ENCODE data around the gene ALLC.

ALLC gene

GRCh38 chr2:3661149-3661660 lies 3.2 kb downstream of the ALLC start:
- TF ChIP-seq EZH2phosphoT487 (conservative IDR thresholded peaks at IDR 0.05; ENCODE audit: low read length) (no peak), CTCF (IDR thresholded peaks at IDR 0.05; ENCODE audit: insufficient read depth, low read length, poor library complexity, severe bottlenecking) (no peak)
- no peaks in the 10 kb centered on the region for H3K27me3 ChIP-seq (ENCODE audit: low read length)
- H3K27ac ChIP-seq (ENCODE audit: low read depth, low read length) = no peak overlapping the region
- no peaks in the 10 kb centered on the region for H4K20me1 ChIP-seq (ENCODE audit: low read depth, low read length)
- H3K9me3 ChIP-seq (ENCODE audit: insufficient read depth, low read length) = no peaks in the 10 kb centered on the region
- no peak overlapping the region for H3K9ac ChIP-seq (ENCODE audit: low read length)
- no peaks in the 10 kb centered on the region for H3K36me3 ChIP-seq (ENCODE audit: low read length)
- H3K79me2 ChIP-seq (ENCODE audit: insufficient read depth, low read length) = no peaks in the 10 kb centered on the region
- no peak overlapping the region for H3K4me2 ChIP-seq (ENCODE audit: low read depth, low read length, poor library complexity, severe bottlenecking)
- no peak overlapping the region for H3K4me3 ChIP-seq (ENCODE audit: insufficient read depth, low read length, poor library complexity, severe bottlenecking)
- no peaks in the 10 kb centered on the region for H3F3A ChIP-seq (ENCODE audit: insufficient read depth)
- H3K9me2 ChIP-seq (replicated peaks; ENCODE audit: insufficient read depth, low read length) = no peaks in the 10 kb centered on the region
- H2AFZ ChIP-seq (ENCODE audit: low read depth, low read length, severe bottlenecking) = no peak overlapping the region

- Histone ChIP-seq H3K36me3 (ENCODE audit: low read length) (no peaks in the 10 kb centered on the region), H4K20me1 (ENCODE audit: low read depth, low read length) (no peaks in the 10 kb centered on the region), H3K9ac (ENCODE audit: low read length) (no peak overlapping the region), H3K9me2 (replicated peaks; ENCODE audit: insufficient read depth, low read length) (no peaks in the 10 kb centered on the region), H2AFZ (ENCODE audit: low read depth, low read length, severe bottlenecking) (no peak overlapping the region), H3K4me3 (ENCODE audit: insufficient read depth, low read length, poor library complexity, severe bottlenecking) (no peak overlapping the region), H3K9me3 (ENCODE audit: insufficient read depth, low read length) (no peaks in the 10 kb centered on the region), H3F3A (ENCODE audit: insufficient read depth) (no peaks in the 10 kb centered on the region), H3K79me2 (ENCODE audit: insufficient read depth, low read length) (no peaks in the 10 kb centered on the region), H3K27me3 (ENCODE audit: low read length) (no peaks in the 10 kb centered on the region), H3K4me2 (ENCODE audit: low read depth, low read length, poor library complexity, severe bottlenecking) (no peak overlapping the region), H3K27ac (ENCODE audit: low read depth, low read length) (no peak overlapping the region)
- TF ChIP-seq EZH2phosphoT487 (conservative IDR thresholded peaks at IDR 0.05; ENCODE audit: low read length) = no peak
- TF ChIP-seq CTCF (IDR thresholded peaks at IDR 0.05; ENCODE audit: insufficient read depth, low read length, poor library complexity, severe bottlenecking) = no peak
Observed at GRCh38 chr2:3662239-3662638, 4.2 kb downstream of the ALLC start.

- no peak overlapping the region for H2AFZ ChIP-seq (ENCODE audit: low read depth, low read length, severe bottlenecking)
- no peaks in the 10 kb centered on the region for H3K36me3 ChIP-seq (ENCODE audit: low read length)
- no peaks in the 10 kb centered on the region for H3K9me2 ChIP-seq (replicated peaks; ENCODE audit: insufficient read depth, low read length)
- no peak overlapping the region for H3K4me2 ChIP-seq (ENCODE audit: low read depth, low read length, poor library complexity, severe bottlenecking)
- no peaks in the 10 kb centered on the region for H3K79me2 ChIP-seq (ENCODE audit: insufficient read depth, low read length)
- H3K4me3 ChIP-seq (ENCODE audit: insufficient read depth, low read length, poor library complexity, severe bottlenecking) = no peak overlapping the region
- H3K27me3 ChIP-seq (ENCODE audit: low read length) = no peaks in the 10 kb centered on the region
- H3K9me3 ChIP-seq (ENCODE audit: insufficient read depth, low read length) = no peaks in the 10 kb centered on the region
- TF ChIP-seq CTCF (IDR thresholded peaks at IDR 0.05; ENCODE audit: insufficient read depth, low read length, poor library complexity, severe bottlenecking) = no peak
- no peak for TF ChIP-seq EZH2phosphoT487 (conservative IDR thresholded peaks at IDR 0.05; ENCODE audit: low read length)
- H3F3A ChIP-seq (ENCODE audit: insufficient read depth) = no peaks in the 10 kb centered on the region
- H3K9ac ChIP-seq (ENCODE audit: low read length) = no peak overlapping the region
- no peak overlapping the region for H3K27ac ChIP-seq (ENCODE audit: low read depth, low read length)
- H4K20me1 ChIP-seq (ENCODE audit: low read depth, low read length) = no peaks in the 10 kb centered on the region
Observed at GRCh38 chr2:3664118-3664517, 6.1 kb downstream of the ALLC start.
